H1 (cell line): ENCODE measurements around the gene NLRC5. TPM values are rescaled to one million over a fixed set of nuclear protein-coding genes. Genes with fewer than 3 reads are reported as not detected.

ENCODE experiments used
- ASH2L ChIP-seq: fragments of 200-600, 300-600 bp; sonication (generic); IDR thresholded peaks from one replicate; pipeline ENCODE4 v1.7.1; 2017; ENCODE audit warnings: low read length
- CEBPB ChIP-seq: IDR thresholded peaks from 2 replicates; pipeline ENCODE4 v1.6.1; 2012; ENCODE audit warnings: low read depth, low read length
- GTF2F1 ChIP-seq: IDR thresholded peaks from 2 replicates; pipeline ENCODE4 v1.6.1; 2012; ENCODE audit warnings: low read depth, low read length, improper control_type of control experiment, borderline replicate concordance
- NRF1 ChIP-seq: IDR thresholded peaks from 2 replicates; pipeline ENCODE4 v1.6.1; 2011; ENCODE audit warnings: mild to moderate bottlenecking, low read depth, low read length, improper control_type of control experiment
- RNF2 ChIP-seq: fragments of 200-900, 300-1000 bp; sonication (generic); IDR thresholded peaks from 2 replicates; pipeline ENCODE4 v1.7.1; 2016; ENCODE audit warnings: borderline replicate concordance, low read depth, mild to moderate bottlenecking, antibody characterized with exemption, low read length; ENCODE audit not compliant: poor library complexity, severe bottlenecking; ENCODE audit errors: missing control alignments
- SP1 ChIP-seq: IDR thresholded peaks from 2 replicates; pipeline ENCODE4 v1.6.1; 2011; ENCODE audit warnings: low read depth, low read length
- TEAD4 ChIP-seq: IDR thresholded peaks from 2 replicates; pipeline ENCODE4 v1.6.1; 2012; ENCODE audit warnings: low read depth, low read length, inconsistent platforms, mixed read lengths
- ZNF274 ChIP-seq: IDR thresholded peaks from 2 replicates; pipeline ENCODE4 v1.7.0; 2012; ENCODE audit warnings: low read length, borderline replicate concordance; ENCODE audit errors: extremely low read depth
- polyA plus RNA-seq, 7 experiments: library from polyadenylated mRNA; depleted of rRNA in 3 of 7; stranded (reverse) in 5 of 7; unstranded in 2 of 7; fragments of >200 nt in 5 of 7; fragments of 200-250 nt in 2 of 7; gene quantifications; 1 replicate in 5 of 7; 2 replicates in 1 of 7; 4 replicates in 1 of 7; pipeline versions ENCODE4 v1.2.1 to v1.2.3, GENCODE V29; 2011 to 2013; ENCODE audit warnings: missing spikeins in 2 of 7, mixed read lengths in 2 of 7
- total RNA-seq: library from RNA; stranded (reverse); fragmentation: NEBNext Ultra II Directional; extraction: Animal tissue kit (Norgen Biotek cat#: 25700); gene quantifications from 2 replicates; pipeline ENCODE4 v1.2.1, GENCODE V29; 2021
- TF ChIP-seq, protein P1 (sequence below), 3 experiments: IDR thresholded peaks; 1 replicate in 2 of 3; 2 replicates in 1 of 3; pipeline versions ENCODE4 v1.5.1 to v1.6.1; 2011; ENCODE audit warnings: low read length in 3 of 3, mild to moderate bottlenecking in 3 of 3, inconsistent platforms in 2 of 3, low read depth in 1 of 3, moderate library complexity in 1 of 3; ENCODE audit not compliant: insufficient read depth in 1 of 3; ENCODE audit errors: control extremely low read depth in 1 of 3

NLRC5 gene
- total and polyA plus RNA-seq, 2 of the 8 experiments (the other 6 are each of a cell fraction or from before 2014, with no cell fraction given) = 2.2 to 3.2 TPM

DNA sequence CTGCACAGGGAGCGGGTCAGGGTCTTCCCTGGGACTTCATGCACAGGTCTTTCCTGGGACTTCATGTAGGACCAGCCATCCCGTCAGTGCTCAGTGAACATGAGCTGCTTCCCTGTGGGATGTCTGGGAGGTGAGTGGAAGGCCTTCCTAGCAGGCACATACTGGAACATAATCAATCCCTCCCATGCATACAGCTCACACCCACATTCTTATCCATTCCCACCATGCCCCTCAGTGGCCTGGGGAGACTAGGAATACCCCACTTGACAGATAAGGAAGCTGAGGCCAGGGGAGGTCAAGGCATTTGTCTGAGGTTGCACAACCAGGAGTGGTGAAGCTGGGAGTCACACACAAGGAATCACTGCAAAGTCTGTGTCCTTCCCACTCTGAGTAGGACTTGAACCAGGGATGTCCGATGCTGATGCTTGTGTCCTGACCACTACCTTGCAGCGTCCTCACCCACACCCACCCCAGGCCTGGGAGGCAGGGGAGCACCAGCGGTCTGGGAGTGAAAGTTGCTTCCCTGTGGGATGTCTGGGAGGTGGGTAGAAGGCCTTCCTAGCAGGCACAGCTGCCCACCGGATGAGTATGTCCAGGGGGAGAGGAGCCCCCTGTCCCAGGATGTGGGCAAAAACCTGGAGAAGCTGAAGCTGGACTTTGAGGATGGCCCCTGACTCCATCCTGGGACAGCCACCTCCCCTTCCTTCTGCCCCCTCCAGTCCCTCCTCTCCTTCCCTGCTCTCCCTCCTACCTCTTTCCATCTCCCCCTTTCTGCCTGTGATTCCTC lies 1.0 kb upstream of the NLRC5 start (continued):
- TF ChIP-seq, protein P1, sequence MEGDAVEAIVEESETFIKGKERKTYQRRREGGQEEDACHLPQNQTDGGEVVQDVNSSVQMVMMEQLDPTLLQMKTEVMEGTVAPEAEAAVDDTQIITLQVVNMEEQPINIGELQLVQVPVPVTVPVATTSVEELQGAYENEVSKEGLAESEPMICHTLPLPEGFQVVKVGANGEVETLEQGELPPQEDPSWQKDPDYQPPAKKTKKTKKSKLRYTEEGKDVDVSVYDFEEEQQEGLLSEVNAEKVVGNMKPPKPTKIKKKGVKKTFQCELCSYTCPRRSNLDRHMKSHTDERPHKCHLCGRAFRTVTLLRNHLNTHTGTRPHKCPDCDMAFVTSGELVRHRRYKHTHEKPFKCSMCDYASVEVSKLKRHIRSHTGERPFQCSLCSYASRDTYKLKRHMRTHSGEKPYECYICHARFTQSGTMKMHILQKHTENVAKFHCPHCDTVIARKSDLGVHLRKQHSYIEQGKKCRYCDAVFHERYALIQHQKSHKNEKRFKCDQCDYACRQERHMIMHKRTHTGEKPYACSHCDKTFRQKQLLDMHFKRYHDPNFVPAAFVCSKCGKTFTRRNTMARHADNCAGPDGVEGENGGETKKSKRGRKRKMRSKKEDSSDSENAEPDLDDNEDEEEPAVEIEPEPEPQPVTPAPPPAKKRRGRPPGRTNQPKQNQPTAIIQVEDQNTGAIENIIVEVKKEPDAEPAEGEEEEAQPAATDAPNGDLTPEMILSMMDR (IDR thresholded peaks at IDR 0.05; ENCODE audit: control extremely low read depth in 1 of 3, insufficient read depth in 1 of 3, low read depth in 1 of 3, low read length in 3 of 3) = no peak
- TF ChIP-seq GTF2F1 (no peak), TEAD4 (no peak), ASH2L (no peak), SP1 (no peak), RNF2 (no peak), ZNF274 (no peak), NRF1 (no peak), CEBPB (no peak)
- TF ChIP-seq, all 59 proteins: peak for 0
